GM20000 (cell line): ENCODE measurements around the gene NEURL3.
A peak's percentile ranks its signal among the peaks of the same experiment; 100 is the strongest.
"Not testable (repeated sequence)": the region's sequence is repeated elsewhere in the genome, so short reads cannot be mapped to it uniquely, and the experiment has no call there.

Experiments
- DNase-seq: peaks from one replicate; pipeline ENCODE4 v3.0.0; 2012; ENCODE audit warnings: low spot score
- CTCF ChIP-seq: IDR thresholded peaks from 2 replicates; pipeline ENCODE4 v1.5.1; 2012; ENCODE audit warnings: mild to moderate bottlenecking, control low read depth; ENCODE audit errors: extremely low read depth, missing control alignments

NEURL3 gene

GRCh38 chr2:96503637-96504243, 1.4 kb downstream of the NEURL3 start:
- TF ChIP-seq CTCF, result no peak
- DNase-seq, result no peak

GRCh38 chr2:96502891-96503636, 2.1 kb downstream of the NEURL3 start:
- TF ChIP-seq CTCF, result no peak
- DNase-seq, result no peak

GRCh38 chr2:96501886-96502810, 3.0 kb downstream of the NEURL3 start:
- no peak for DNase-seq
- no peak for TF ChIP-seq CTCF

- peak; percentile 66 for DNase-seq
- TF ChIP-seq CTCF, result no peak
Observed at GRCh38 chr2:96501471-96501874, 3.7 kb downstream of the NEURL3 start.

GRCh38 chr2:96500385-96501066, 4.6 kb downstream of the NEURL3 start:
- no peak for DNase-seq
- TF ChIP-seq CTCF, result no peak

- no peak for TF ChIP-seq CTCF
Observed at GRCh38 chr2:96499061-96499960, 5.8 kb downstream of the NEURL3 start.

GRCh38 chr2:96498611-96499010, 6.5 kb downstream of the NEURL3 start:
- DNase-seq, result not testable (repeated sequence)

More at GRCh38 chr2:96499061-96499960, 5.8 kb downstream of the NEURL3 start:
- no peak for DNase-seq
